Measurements from ENCODE around the gene C17orf107. TPM values are rescaled to one million over a fixed set of nuclear protein-coding genes. Genes with fewer than 3 reads are reported as not detected.
A peak's percentile ranks its signal among the peaks of the same experiment; 100 is the strongest.

C17orf107 gene
- total RNA-seq, 2 experiments from 2014 or later = 0.76 to 0.79 TPM

GRCh38 chr17:4898351-4898750, 985 bp upstream of the C17orf107 start:
- Histone ChIP-seq H3K27ac (ENCODE audit: low read depth, low read length, poor library complexity, severe bottlenecking) (no peak overlapping the region), H3K9me3 (ENCODE audit: low read length) (no peaks in the 10 kb centered on the region), H3K4me2 (ENCODE audit: low read length) (no peak overlapping the region), H2AFZ (ENCODE audit: low read length) (no peak overlapping the region), H3K4me3 (ENCODE audit: low read depth, low read length, poor library complexity, severe bottlenecking) (no peak overlapping the region), H3K9me2 (ENCODE audit: insufficient read depth, low read length) (no peaks in the 10 kb centered on the region), H3K4me1 (ENCODE audit: insufficient read depth, low read length, poor library complexity, severe bottlenecking) (peaks cover 7% of the 10 kb centered on the region), H3K36me3 (ENCODE audit: insufficient read depth, low read length) (peaks cover 32% of the 10 kb centered on the region; the same call in 1 of the 2 replicates), H4K20me1 (ENCODE audit: insufficient read depth, low read length) (no peaks in the 10 kb centered on the region), H3K79me2 (ENCODE audit: insufficient read depth, low read depth, low read length) (no peaks in the 10 kb centered on the region)
- TF ChIP-seq EZH2phosphoT487 (IDR thresholded peaks at IDR 0.05; ENCODE audit: borderline replicate concordance, low read depth, low read length) (no peak), CTCF (conservative IDR thresholded peaks at IDR 0.05; ENCODE audit: low read length) (no peak)
- intact Hi-C loops (cut with micrococcal nuclease; ENCODE audit: unreplicated experiment) = no loop called here
- ChIA-PET CTCF (ENCODE audit: unreplicated experiment) (interaction anchor here (0.6 kb wide), 1 partner anchor 95 kb away, joined by 5 read pairs; no protein-coding TSS in a partner anchor), POLR2A (no interaction called here)
- BruUV-seq (replicated peaks) = no TSS peak
- DNase-seq (ENCODE audit: low spot score) = no peak

GRCh38 chr17:4898927-4899326, 409 bp upstream of the C17orf107 start:
- TF ChIP-seq CTCF (conservative IDR thresholded peaks at IDR 0.05; ENCODE audit: low read length) (no peak), EZH2phosphoT487 (IDR thresholded peaks at IDR 0.05; ENCODE audit: borderline replicate concordance, low read depth, low read length) (no peak)
- ChIA-PET CTCF (ENCODE audit: unreplicated experiment) (no interaction called here), POLR2A (no interaction called here)
- H3K79me2 ChIP-seq (ENCODE audit: insufficient read depth, low read depth, low read length) = no peaks in the 10 kb centered on the region
- intact Hi-C loops (cut with micrococcal nuclease; ENCODE audit: unreplicated experiment) = no loop called here
- no peaks in the 10 kb centered on the region for H3K9me3 ChIP-seq (ENCODE audit: low read length)
- no peak overlapping the region for H3K4me3 ChIP-seq (ENCODE audit: low read depth, low read length, poor library complexity, severe bottlenecking)
- DNase-seq (ENCODE audit: low spot score) = no peak
- H3K36me3 ChIP-seq (ENCODE audit: insufficient read depth, low read length) = peaks cover 32% of the 10 kb centered on the region; the same call in 1 of the 2 replicates
- no peaks in the 10 kb centered on the region for H4K20me1 ChIP-seq (ENCODE audit: insufficient read depth, low read length)
- no TSS peak for BruUV-seq (replicated peaks)
- peaks cover 9% of the 10 kb centered on the region for H3K4me1 ChIP-seq (ENCODE audit: insufficient read depth, low read length, poor library complexity, severe bottlenecking)
- no peak overlapping the region for H3K27ac ChIP-seq (ENCODE audit: low read depth, low read length, poor library complexity, severe bottlenecking)
- no peak overlapping the region for H2AFZ ChIP-seq (ENCODE audit: low read length)
- no peak overlapping the region for H3K4me2 ChIP-seq (ENCODE audit: low read length)
- no peaks in the 10 kb centered on the region for H3K9me2 ChIP-seq (ENCODE audit: insufficient read depth, low read length)

DNA sequence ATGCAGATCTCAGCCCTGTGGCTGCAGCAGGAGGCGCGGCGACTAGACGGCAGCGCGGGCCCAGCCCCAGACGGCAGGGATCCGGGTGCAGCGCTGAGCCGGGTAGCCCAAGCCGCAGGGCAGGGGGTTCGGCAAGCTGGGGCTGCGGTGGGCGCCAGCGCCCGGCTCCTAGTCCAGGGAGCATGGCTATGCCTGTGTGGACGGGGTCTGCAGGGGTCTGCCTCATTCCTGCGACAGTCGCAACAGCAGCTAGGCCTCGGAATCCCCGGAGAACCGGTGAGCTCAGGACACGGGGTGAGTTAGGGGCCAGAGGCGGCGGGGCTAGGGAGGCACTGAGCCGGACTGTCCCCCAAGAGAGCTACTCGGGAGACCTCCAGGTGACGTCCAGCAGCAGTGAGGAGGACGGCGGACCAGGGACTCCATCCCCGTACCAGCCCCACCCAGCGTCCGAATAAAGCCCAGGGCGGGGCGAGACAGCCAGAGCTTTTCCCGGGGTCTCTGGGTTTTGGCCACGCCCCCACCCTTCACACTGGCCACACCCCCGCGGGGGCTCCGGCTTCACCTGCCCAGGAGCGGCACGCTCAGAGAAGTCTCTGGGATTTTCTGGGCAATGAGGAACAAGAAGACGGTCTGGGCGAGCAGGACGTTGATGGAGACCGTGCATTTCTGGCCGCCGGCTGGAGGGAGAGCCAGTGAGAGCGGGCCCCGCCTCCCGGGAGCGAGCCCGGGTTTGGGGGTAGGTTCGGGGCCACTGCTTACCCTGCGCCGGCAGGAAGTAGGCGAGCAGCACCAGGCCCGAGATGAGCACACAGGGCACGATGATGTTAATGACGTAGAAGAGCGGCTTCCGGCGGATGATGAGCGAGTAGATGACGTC, 1.1 kb downstream of the C17orf107 start:
- H3K9me3 ChIP-seq (ENCODE audit: low read length) = no peaks in the 10 kb centered on the region
- peaks cover 17% of the 10 kb centered on the region; the same call in 1 of the 2 replicates for H3K36me3 ChIP-seq (ENCODE audit: insufficient read depth, low read length)
- H3K9me2 ChIP-seq (ENCODE audit: insufficient read depth, low read length) = no peaks in the 10 kb centered on the region
- intact Hi-C loops (cut with micrococcal nuclease; ENCODE audit: unreplicated experiment) = loop anchor here (5.0 to 10.0 kb wide), 2 partner anchors 266 to 333 kb away; no protein-coding TSS in a partner anchor
- BruUV-seq (replicated peaks) = no TSS peak
- H2AFZ ChIP-seq (ENCODE audit: low read length) = no peak overlapping the region
- peak overlapping the region; percentile 43 for H3K4me3 ChIP-seq (ENCODE audit: low read depth, low read length, poor library complexity, severe bottlenecking)
- no peak for TF ChIP-seq CTCF (conservative IDR thresholded peaks at IDR 0.05; ENCODE audit: low read length)
- DNase-seq (ENCODE audit: low spot score) = peak; percentile 14
- H4K20me1 ChIP-seq (ENCODE audit: insufficient read depth, low read length) = no peaks in the 10 kb centered on the region
- peak overlapping the region; percentile 40 for H3K4me2 ChIP-seq (ENCODE audit: low read length)
- peaks cover 9% of the 10 kb centered on the region for H3K4me1 ChIP-seq (ENCODE audit: insufficient read depth, low read length, poor library complexity, severe bottlenecking)
- H3K27ac ChIP-seq (ENCODE audit: low read depth, low read length, poor library complexity, severe bottlenecking) = no peak overlapping the region
- ChIA-PET CTCF (ENCODE audit: unreplicated experiment) (no interaction called here), POLR2A (interaction anchor here (0.5 kb wide), 1 partner anchor 443 kb away, joined by 3 read pairs; no protein-coding TSS in a partner anchor)
- H3K79me2 ChIP-seq (ENCODE audit: insufficient read depth, low read depth, low read length) = no peaks in the 10 kb centered on the region

All from OCI-LY7 (cell line).